Choroid plexus epithelial cell (primary cell): ENCODE data around the gene SYT2.

ENCODE experiments used
- DNase-seq: peaks from one replicate; pipeline ENCODE4 v3.0.0-alpha.2; 2010; ENCODE audit warnings: low read depth
- H3K4me3 ChIP-seq: 2 replicates; pipeline ENCODE4 v1.5.1; 2011; ENCODE audit warnings: low read depth, mild to moderate bottlenecking, control low read depth, low read length, moderate library complexity
- CTCF ChIP-seq: conservative IDR thresholded peaks from 2 replicates; pipeline ENCODE4 v1.5.1; 2011; ENCODE audit warnings: low read depth, mild to moderate bottlenecking, control low read depth, inconsistent platforms, low read length, moderate library complexity

SYT2 gene

GRCh38 chr1:202694314-202694713 is 15.9 kb downstream of the SYT2 start:
- no peak overlapping the region for H3K4me3 ChIP-seq
- no peak for TF ChIP-seq CTCF

GRCh38 chr1:202692959-202693555 is 17.2 kb downstream of the SYT2 start:
- peak; percentile 56 for TF ChIP-seq CTCF
- no peak overlapping the region for H3K4me3 ChIP-seq
- peak; percentile 76 for DNase-seq

More at GRCh38 chr1:202694314-202694713, 15.9 kb downstream of the SYT2 start:
- DNase-seq = no peak

- no peak for TF ChIP-seq CTCF
- DNase-seq = no peak
- no peak overlapping the region for H3K4me3 ChIP-seq
Measured at GRCh38 chr1:202691816-202692215, 18.4 kb downstream of the SYT2 start.

- no peak overlapping the region for H3K4me3 ChIP-seq
- TF ChIP-seq CTCF = no peak
- no peak for DNase-seq
Measured at GRCh38 chr1:202689493-202690342, 20.5 kb downstream of the SYT2 start.

GRCh38 chr1:202689082-202689481 is 21.2 kb downstream of the SYT2 start:
- H3K4me3 ChIP-seq = no peak overlapping the region
- no peak for DNase-seq
- TF ChIP-seq CTCF = no peak

GRCh38 chr1:202688401-202688800 is 21.9 kb downstream of the SYT2 start:
- TF ChIP-seq CTCF = no peak
- H3K4me3 ChIP-seq = no peak overlapping the region
- no peak for DNase-seq

GRCh38 chr1:202687798-202688197 is 22.5 kb downstream of the SYT2 start:
- TF ChIP-seq CTCF = no peak
- DNase-seq = no peak
- H3K4me3 ChIP-seq = no peak overlapping the region
